Endothelial cell of umbilical vein (primary cell): ENCODE results near the gene EPB41L2. TPM values are rescaled to one million over a fixed set of nuclear protein-coding genes. Genes with fewer than 3 reads are reported as not detected.
"Not testable (repeated sequence)": the region's sequence is repeated elsewhere in the genome, so short reads cannot be mapped to it uniquely, and the experiment has no call there.

Experiments
- BruUV-seq: library from RNA; stranded (reverse); fragments of 400-500 nt; replicated peaks from 2 replicates; lab custom pipeline; 2021; lab: Mats Ljungman, UMichigan
- CTCF ChIA-PET: fragments of 300-600, 350-600 bp; sonication (Branson Sonifier 250); formaldehyde crosslinking; loops from one replicate; lab custom pipeline; 2021; ENCODE audit warnings: antibody characterized with exemption, inconsistent platforms; lab: Charles Lee
- POLR2A ChIA-PET: fragments of 300-600, 350-600 bp; sonication (Branson Sonifier 250); formaldehyde crosslinking; loops from one replicate; lab custom pipeline; 2021; ENCODE audit warnings: antibody characterized with exemption, inconsistent platforms; lab: Charles Lee
- DNase-seq: peaks from one replicate; pipeline ENCODE4 v3.0.0-alpha.2; 2011; ENCODE audit warnings: low read depth, low spot score
- FAIRE-seq: peaks from 2 replicates; lab custom pipeline; 2011; peaks lifted over from hg19 to GRCh38; lab: Jason Lieb, UNC
- H2AFZ ChIP-seq: 2 replicates; pipeline ENCODE4 v1.6.0; 2012; ENCODE audit warnings: low read depth, low read length, control low read depth, inconsistent platforms
- H3K27ac ChIP-seq: 2 replicates; pipeline ENCODE4 v1.5.1; 2011; ENCODE audit warnings: low read depth, mild to moderate bottlenecking, control low read depth, low read length, moderate library complexity; ENCODE audit not compliant: insufficient read depth
- H3K27me3 ChIP-seq, 2 experiments: 2 replicates each; pipeline versions ENCODE4 v1.6.0 to v1.6.1; 2011; ENCODE audit warnings: low read length in 2 of 2, mixed read lengths in 1 of 2; ENCODE audit not compliant: control insufficient read depth in 2 of 2, insufficient read depth in 2 of 2
- H3K36me3 ChIP-seq, 2 experiments: 2 replicates in 1 of 2; 3 replicates in 1 of 2; pipeline ENCODE4 v1.5.1; 2011; ENCODE audit warnings: low read length in 2 of 2, mild to moderate bottlenecking in 1 of 2, moderate library complexity in 1 of 2; ENCODE audit not compliant: control insufficient read depth in 2 of 2, insufficient read depth in 2 of 2; ENCODE audit errors: extremely low read depth in 1 of 2
- H3K4me1 ChIP-seq: 3 replicates; pipeline ENCODE4 v1.5.1; 2011; ENCODE audit warnings: mild to moderate bottlenecking, low read length; ENCODE audit not compliant: control insufficient read depth, insufficient read depth; ENCODE audit errors: extremely low read depth
- H3K4me2 ChIP-seq: 2 replicates; pipeline ENCODE4 v1.6.1; 2011; ENCODE audit warnings: low read length, control low read depth, mixed read lengths; ENCODE audit not compliant: insufficient read depth
- H3K4me3 ChIP-seq, 3 experiments: fragments of 200-600 bp in 1 of 3; sonication (generic), shearing (Covaris generic) in 1 of 3; replicated peaks in 1 of 3; 2 replicates each; pipeline ENCODE4 v1.5.1; 2011 to 2016; ENCODE audit warnings: control low read depth in 3 of 3, low read length in 3 of 3, mild to moderate bottlenecking in 2 of 3, inconsistent platforms in 1 of 3, low read depth in 1 of 3, moderate library complexity in 1 of 3; ENCODE audit not compliant: insufficient read depth in 1 of 3
- H3K79me2 ChIP-seq: 2 replicates; pipeline ENCODE4 v1.6.0; 2012; ENCODE audit warnings: low read length, inconsistent platforms; ENCODE audit not compliant: control insufficient read depth, insufficient read depth
- H3K9ac ChIP-seq: replicated peaks from 2 replicates; pipeline ENCODE3; 2011; ENCODE audit warnings: low read length, control low read depth; ENCODE audit not compliant: insufficient read depth; ENCODE audit errors: extremely low read depth
- H3K9me1 ChIP-seq: replicated peaks from 3 replicates; pipeline ENCODE4 v1.6.0; 2011; ENCODE audit warnings: mild to moderate bottlenecking, low read length; ENCODE audit not compliant: control insufficient read depth, insufficient read depth; ENCODE audit errors: extremely low read depth
- H3K9me3 ChIP-seq: replicated peaks from 2 replicates; pipeline ENCODE4 v1.5.1; 2012; ENCODE audit warnings: low read length, inconsistent platforms; ENCODE audit not compliant: control insufficient read depth, insufficient read depth
- H4K20me1 ChIP-seq: replicated peaks from 2 replicates; pipeline ENCODE3; 2011; ENCODE audit warnings: mild to moderate bottlenecking, low read length; ENCODE audit not compliant: control insufficient read depth, insufficient read depth; ENCODE audit errors: extremely low read depth
- CTCF ChIP-seq, 2 donors: IDR thresholded peaks; 1 replicate in 1 of 2; 2 replicates in 1 of 2; pipeline ENCODE4 v1.5.1; 2011; ENCODE audit warnings: low read length in 2 of 2, mild to moderate bottlenecking in 2 of 2, moderate library complexity in 2 of 2, control low read depth in 1 of 2, inconsistent platforms in 1 of 2, low read depth in 1 of 2; ENCODE audit not compliant: insufficient read depth in 1 of 2; ENCODE audit errors: extremely low read depth in 1 of 2
- EZH2 ChIP-seq: IDR thresholded peaks from 2 replicates; pipeline ENCODE4 v1.6.1; 2012; ENCODE audit warnings: borderline replicate concordance, low read depth, mild to moderate bottlenecking, moderate library complexity, low read length, inconsistent platforms; ENCODE audit not compliant: severe bottlenecking
- FOS ChIP-seq: IDR thresholded peaks from 2 replicates; pipeline ENCODE4 v1.6.1; 2011; ENCODE audit warnings: mild to moderate bottlenecking, low read length, moderate library complexity, borderline replicate concordance; ENCODE audit not compliant: insufficient read depth
- GATA2 ChIP-seq: IDR thresholded peaks from 2 replicates; pipeline ENCODE4 v1.7.0; 2011; ENCODE audit warnings: low read depth, mild to moderate bottlenecking, moderate library complexity, mixed read lengths, low read length; ENCODE audit not compliant: insufficient read length, insufficient read depth
- JUN ChIP-seq: IDR thresholded peaks from 2 replicates; pipeline ENCODE4 v1.6.1; 2011; ENCODE audit warnings: borderline replicate concordance, low read depth; ENCODE audit not compliant: insufficient read length, insufficient read depth
- MAX ChIP-seq: IDR thresholded peaks from 2 replicates; pipeline ENCODE4 v1.6.1; 2011; ENCODE audit not compliant: insufficient read depth, insufficient read length
- MYC ChIP-seq: IDR thresholded peaks from one replicate; pipeline ENCODE4 v1.6.1; 2011; ENCODE audit warnings: mild to moderate bottlenecking, low read depth, low read length
- POLR2A ChIP-seq: IDR thresholded peaks from 2 replicates; pipeline ENCODE4 v1.6.1; 2012; ENCODE audit warnings: low read depth, mild to moderate bottlenecking, control low read depth, low read length
- POLR2AphosphoS5 ChIP-seq: IDR thresholded peaks from 2 replicates; pipeline ENCODE4 v1.6.1; 2012; ENCODE audit warnings: low read depth, mild to moderate bottlenecking, control low read depth, low read length, moderate library complexity; ENCODE audit not compliant: insufficient read depth
- dilution Hi-C: fragments of 300-500 bp; cut with MboI; formaldehyde crosslinking; loops from one replicate; pipeline ENCODE4 v1.15.0; 2019; ENCODE audit warnings: low sequenced_read_pairs; ENCODE audit not compliant: extremely low pct_ligation_motif_present
- intact Hi-C: fragments of 100-400 bp; cut with micrococcal nuclease; formaldehyde crosslinking; loops from one replicate; pipeline ENCODE4 v1.10.0; 2022
- polyA plus RNA-seq, 4 experiments: library from polyadenylated mRNA; depleted of rRNA in 3 of 4; stranded (reverse) in 3 of 4; unstranded in 1 of 4; fragments of >200 nt; gene quantifications; 2 replicates each; pipeline versions ENCODE4 v1.2.1 to v1.2.3, GENCODE V29; 2011 to 2012; ENCODE audit warnings: missing spikeins in 1 of 4
- total RNA-seq: library from RNA; stranded (reverse); gene quantifications from 2 replicates; pipeline ENCODE4 v1.2.3, GENCODE V29; 2021

EPB41L2 gene
- total and polyA plus RNA-seq, 2 donors (not counting 3 experiments of a cell fraction or from before 2014, with no cell fraction given), result 26.5 to 87.7 TPM

GRCh38 chr6:130810307-130811030, 252.6 kb downstream of the EPB41L2 start:
- Histone ChIP-seq H3K4me1 (no peaks in the 10 kb centered on the region), H2AFZ (no peak overlapping the region), H3K4me2 (no peak overlapping the region), H3K9me1 (no peaks in the 10 kb centered on the region), H4K20me1 (no peaks in the 10 kb centered on the region), H3K4me3 (no peak overlapping the region), H3K27me3 (peaks cover 0 to 2% of the 10 kb centered on the region in 2 experiments), H3K27ac (no peak overlapping the region), H3K36me3 (no peaks in the 10 kb centered on the region), H3K9ac (no peak overlapping the region), H3K9me3 (no peaks in the 10 kb centered on the region), H3K79me2 (no peaks in the 10 kb centered on the region)
- ChIA-PET CTCF (interaction anchor here (1.7 kb wide), 1 partner anchor 53 kb away, joined by 4 read pairs; no protein-coding TSS in a partner anchor), POLR2A (no interaction called here)
- no peak for DNase-seq
- no peak for TF ChIP-seq POLR2A
- TF ChIP-seq JUN, result no peak
- no peak for TF ChIP-seq CTCF (IDR thresholded peaks at IDR 0.05; ENCODE audit: extremely low read depth in 1 of 2, insufficient read depth in 1 of 2, low read depth in 1 of 2, low read length in 2 of 2)
- TF ChIP-seq EZH2, result no peak
- TF ChIP-seq FOS, result no peak
- TF ChIP-seq GATA2, result no peak
- no peak for TF ChIP-seq MYC
- TF ChIP-seq POLR2AphosphoS5, result no peak
- TF ChIP-seq MAX, result no peak
- no peak for FAIRE-seq
- dilution Hi-C loops (no loop called here), intact Hi-C loops (no loop called here)
- no TSS peak for BruUV-seq

- H3K27me3 ChIP-seq, H3K27ac ChIP-seq, H3K9me3 ChIP-seq, intact Hi-C loops, FAIRE-seq, H3K4me1 ChIP-seq, BruUV-seq, DNase-seq, H3K4me2 ChIP-seq, H2AFZ ChIP-seq, H3K36me3 ChIP-seq, CTCF ChIA-PET, POLR2A ChIA-PET, H3K79me2 ChIP-seq, H3K9ac ChIP-seq, H3K9me1 ChIP-seq, H4K20me1 ChIP-seq, H3K4me3 ChIP-seq, dilution Hi-C loops: not testable (repeated sequence)
These were observed 261.7 kb downstream of the EPB41L2 start for GRCh38 chr6:130801368-130801767.
